Prostate gland (tissue), 2 donors: ENCODE data around the gene CYP1A2. TPM values are rescaled to one million over a fixed set of nuclear protein-coding genes. Genes with fewer than 3 reads are reported as not detected.

ENCODE experiments used
- DNase-seq: peaks from one replicate; pipeline ENCODE4 v3.0.0-alpha.2; 2019; ENCODE audit warnings: low spot score
- H3K27ac ChIP-seq, 2 donors: fragments of 200-600 bp; sonication (generic); 2 replicates each; pipeline ENCODE4 v1.5.1; 2017 to 2019
- H3K27me3 ChIP-seq: fragments of 200-600 bp; sonication (generic); replicated peaks from 2 replicates; pipeline ENCODE4 v1.5.1; 2019; ENCODE audit not compliant: insufficient read depth
- H3K36me3 ChIP-seq, 2 donors: fragments of 200-600 bp; sonication (generic); 1 replicate in 1 of 2; 2 replicates in 1 of 2; pipeline versions ENCODE4 v1.5.1 to v1.8.1; 2017 to 2019
- H3K4me1 ChIP-seq: fragments of 200-600 bp; sonication (generic); replicated peaks from 2 replicates; pipeline ENCODE4 v1.5.1; 2019
- H3K4me3 ChIP-seq, 2 donors: fragments of 200-600 bp; sonication (generic); 2 replicates each; pipeline ENCODE4 v1.5.1; 2017 to 2019
- H3K9me3 ChIP-seq: fragments of 200-600 bp; sonication (generic); 2 replicates; pipeline ENCODE4 v1.5.1; 2017
- CTCF ChIP-seq, 4 experiments: fragments of 200-600 bp in 2 of 4; fragments of 450-650 bp in 2 of 4; sonication (generic) in 2 of 4; IDR thresholded peaks; 1 replicate in 3 of 4; 2 replicates in 1 of 4; pipeline ENCODE4 v1.5.1; 2016 to 2019; ENCODE audit warnings: antibody characterized with exemption in 4 of 4, mild to moderate bottlenecking in 2 of 4, moderate library complexity in 2 of 4
- POLR2A ChIP-seq: fragments of 450-650 bp; IDR thresholded peaks from one replicate; pipeline ENCODE4 v1.6.1; 2016; ENCODE audit warnings: antibody characterized with exemption, mild to moderate bottlenecking
- POLR2AphosphoS5 ChIP-seq: sonication (generic); formaldehyde crosslinking; IDR thresholded peaks from one replicate; pipeline ENCODE4 v1.6.1; 2017; ENCODE audit warnings: antibody characterized with exemption
- WGBS: methylation state at CpG from one replicate; pipeline ENCODE4 v1.1.5; 2018; 5-methylcytosine and 5-hydroxymethylcytosine counted together
- intact Hi-C: fragments of 100-400 bp; cut with DNase I; formaldehyde crosslinking; loops from one replicate; pipeline ENCODE4 v1.14.2; 2022
- total RNA-seq, 2 donors: library from RNA; depleted of rRNA; stranded (reverse); fragments of >200 nt; gene quantifications; one replicate each; pipeline ENCODE4 v1.1.0, GENCODE V29; 2016

Gene CYP1A2, protein sequence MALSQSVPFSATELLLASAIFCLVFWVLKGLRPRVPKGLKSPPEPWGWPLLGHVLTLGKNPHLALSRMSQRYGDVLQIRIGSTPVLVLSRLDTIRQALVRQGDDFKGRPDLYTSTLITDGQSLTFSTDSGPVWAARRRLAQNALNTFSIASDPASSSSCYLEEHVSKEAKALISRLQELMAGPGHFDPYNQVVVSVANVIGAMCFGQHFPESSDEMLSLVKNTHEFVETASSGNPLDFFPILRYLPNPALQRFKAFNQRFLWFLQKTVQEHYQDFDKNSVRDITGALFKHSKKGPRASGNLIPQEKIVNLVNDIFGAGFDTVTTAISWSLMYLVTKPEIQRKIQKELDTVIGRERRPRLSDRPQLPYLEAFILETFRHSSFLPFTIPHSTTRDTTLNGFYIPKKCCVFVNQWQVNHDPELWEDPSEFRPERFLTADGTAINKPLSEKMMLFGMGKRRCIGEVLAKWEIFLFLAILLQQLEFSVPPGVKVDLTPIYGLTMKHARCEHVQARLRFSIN
- total RNA-seq: under 1 TPM in 1 of 2 donors, not detected in 1; 0.46 TPM

GRCh38 chr15:74748322-74748946, at the start of gene CYP1A2:
TSS of gene CYP1A2 (plus strand) at chr15:74748845. CDS start at chr15:74749739, 894 bp downstream.
- TF ChIP-seq POLR2AphosphoS5: no peak
- TF ChIP-seq POLR2A: no peak
- TF ChIP-seq CTCF (IDR thresholded peaks at IDR 0.05): no peak
- 54% methylated on average over 3 of the region's 3 CpGs for WGBS
- Histone ChIP-seq H3K4me1 (no peaks in the 10 kb centered on the region), H3K36me3 (no peaks in the 10 kb centered on the region), H3K27me3 (no peaks in the 10 kb centered on the region), H3K4me3 (no peak within 1 kb of the TSS), H3K9me3 (no peaks in the 10 kb centered on the region), H3K27ac (no peak within 1 kb of the TSS)
- DNase-seq: no peak
- intact Hi-C loops: no loop called here

GRCh38 chr15:74709011-74709410, 39.6 kb upstream of the CYP1A2 start:
- TF ChIP-seq POLR2A (no peak), POLR2AphosphoS5 (no peak), CTCF (IDR thresholded peaks at IDR 0.05) (no peak)
- DNase-seq: no peak
- no peaks in the 10 kb centered on the region for H3K27me3 ChIP-seq
- no peak overlapping the region for H3K27ac ChIP-seq
- intact Hi-C loops: no loop called here
- no peak overlapping the region for H3K4me3 ChIP-seq
- H3K36me3 ChIP-seq: no peaks in the 10 kb centered on the region
- WGBS: 45% methylated on average over 1 of the region's 1 CpG
- no peaks in the 10 kb centered on the region for H3K9me3 ChIP-seq
- no peaks in the 10 kb centered on the region for H3K4me1 ChIP-seq

- WGBS: 66% methylated on average over 3 of the region's 3 CpGs
- Histone ChIP-seq H3K9me3 (no peaks in the 10 kb centered on the region), H3K4me1 (no peaks in the 10 kb centered on the region), H3K36me3 (no peaks in the 10 kb centered on the region), H3K27me3 (no peaks in the 10 kb centered on the region), H3K27ac (no peak overlapping the region), H3K4me3 (no peak overlapping the region)
- TF ChIP-seq POLR2A (no peak), CTCF (IDR thresholded peaks at IDR 0.05) (no peak), POLR2AphosphoS5 (no peak)
- DNase-seq: no peak
- intact Hi-C loops: no loop called here
These were observed 38.8 kb upstream of the CYP1A2 start for GRCh38 chr15:74709892-74710291.

- Histone ChIP-seq H3K9me3 (no peaks in the 10 kb centered on the region), H3K27me3 (no peaks in the 10 kb centered on the region), H3K36me3 (no peaks in the 10 kb centered on the region), H3K4me1 (no peaks in the 10 kb centered on the region), H3K4me3 (no peak overlapping the region), H3K27ac (no peak overlapping the region)
- DNase-seq: no peak
- intact Hi-C loops: no loop called here
- TF ChIP-seq POLR2A (no peak), CTCF (IDR thresholded peaks at IDR 0.05) (no peak), POLR2AphosphoS5 (no peak)
- 45% methylated on average over 3 of the region's 3 CpGs for WGBS
These were observed 38.1 kb upstream of the CYP1A2 start for GRCh38 chr15:74710319-74711094.
